PC-9 (cell line): ENCODE data around the gene TUBA4A. TPM values are rescaled to one million over a fixed set of nuclear protein-coding genes. Genes with fewer than 3 reads are reported as not detected.

Source experiments
- BruUV-seq: library from RNA; stranded (reverse); fragments of 400-500 nt; replicated peaks from 2 replicates; lab custom pipeline; 2021; lab: Mats Ljungman, UMichigan
- CTCF ChIA-PET: fragments of 300-600 bp; sonication (Branson Sonifier 250); formaldehyde crosslinking; loops from one replicate; lab custom pipeline; 2022; ENCODE audit warnings: antibody characterized with exemption; lab: Charles Lee
- POLR2A ChIA-PET: fragments of 300-600 bp; sonication (Branson Sonifier 250); formaldehyde crosslinking; loops from one replicate; lab custom pipeline; 2022; ENCODE audit warnings: antibody characterized with exemption; ENCODE audit not compliant: unreplicated experiment; lab: Charles Lee
- DNase-seq, 2 experiments: peaks; one replicate each; pipeline versions ENCODE4 v3.0.0 to v3.0.0-alpha.2; 2015 to 2022; ENCODE audit warnings: mixed read lengths in 1 of 2
- H2AFZ ChIP-seq: fragments of 200-600 bp; sonication (generic); 2 replicates; pipeline ENCODE4 v1.8.1; 2017; ENCODE audit warnings: antibody characterized with exemption
- H3F3A ChIP-seq: fragments of 200-600 bp; sonication (generic); 2 replicates; pipeline ENCODE4 v1.8.1; 2017; ENCODE audit warnings: antibody characterized with exemption, mild to moderate bottlenecking, low read depth; ENCODE audit not compliant: insufficient read depth
- H3K27ac ChIP-seq: fragments of 200-600 bp; sonication (generic); 2 replicates; pipeline ENCODE4 v1.6.1; 2016; ENCODE audit warnings: mixed run types
- H3K27me3 ChIP-seq: fragments of 200-600 bp; sonication (generic); 2 replicates; pipeline ENCODE4 v1.6.1; 2016; ENCODE audit warnings: low read depth, mixed run types; ENCODE audit not compliant: insufficient read depth
- H3K36me3 ChIP-seq: fragments of 200-600 bp; sonication (generic); 2 replicates; pipeline ENCODE4 v1.6.1; 2016; ENCODE audit warnings: low read depth, mixed run types
- H3K4me1 ChIP-seq: fragments of 200-600 bp; sonication (generic); replicated peaks from 2 replicates; pipeline ENCODE4 v1.6.1; 2016; ENCODE audit warnings: mixed run types; ENCODE audit not compliant: insufficient read depth
- H3K4me2 ChIP-seq: fragments of 200-600 bp; sonication (generic); 2 replicates; pipeline ENCODE4 v1.6.1; 2017; ENCODE audit warnings: mixed run types
- H3K4me3 ChIP-seq: fragments of 200-600 bp; sonication (generic); 2 replicates; pipeline ENCODE4 v1.6.1; 2016; ENCODE audit warnings: mixed run types
- H3K79me2 ChIP-seq: fragments of 200-600 bp; sonication (generic); 2 replicates; pipeline ENCODE4 v1.6.1; 2017; ENCODE audit warnings: low read depth, mixed run types
- H3K9me2 ChIP-seq: fragments of 200-600 bp; sonication (generic); 2 replicates; pipeline ENCODE4 v1.8.1; 2017; ENCODE audit warnings: mild to moderate bottlenecking; ENCODE audit not compliant: insufficient read depth
- H3K9me3 ChIP-seq: fragments of 200-600 bp; sonication (generic); 2 replicates; pipeline ENCODE4 v1.8.1; 2016; ENCODE audit warnings: low read depth; ENCODE audit not compliant: insufficient read depth
- H4K20me1 ChIP-seq: fragments of 200-600 bp; sonication (generic); 2 replicates; pipeline ENCODE4 v1.8.1; 2017; ENCODE audit not compliant: insufficient read depth
- CTCF ChIP-seq: fragments of 200-600 bp; sonication (generic); conservative IDR thresholded peaks from 2 replicates; pipeline ENCODE4 v1.6.1; 2017; ENCODE audit warnings: mixed run types, antibody characterized with exemption, mild to moderate bottlenecking, moderate library complexity
- EZH2 ChIP-seq: fragments of 200-600 bp; sonication (generic); IDR thresholded peaks from 2 replicates; pipeline ENCODE4 v1.8.0; 2017; ENCODE audit warnings: antibody characterized with exemption, low read depth
- intact Hi-C: fragments of 100-400 bp; cut with micrococcal nuclease; formaldehyde crosslinking; loops from one replicate; pipeline ENCODE4 v1.10.0; 2022; ENCODE audit not compliant: unreplicated experiment
- total RNA-seq: library from RNA; stranded (reverse); gene quantifications from 2 replicates; pipeline ENCODE4 v1.2.3, GENCODE V29; 2021

The TUBA4A gene
- total RNA-seq, 1 experiment from 2014 or later = 157 TPM

- ChIA-PET POLR2A (no interaction called here), CTCF (no interaction called here)
- BruUV-seq = no TSS peak
- Histone ChIP-seq H2AFZ (no peak overlapping the region), H3K4me1 (peaks cover 8% of the 10 kb centered on the region; the same call in 1 of the 2 replicates), H3K4me2 (no peak overlapping the region), H3K9me2 (no peaks in the 10 kb centered on the region), H3K27me3 (no peaks in the 10 kb centered on the region), H3K4me3 (no peak overlapping the region), H3K79me2 (peaks cover 16% of the 10 kb centered on the region), H3K27ac (no peak overlapping the region), H4K20me1 (no peaks in the 10 kb centered on the region), H3K36me3 (no peaks in the 10 kb centered on the region), H3F3A (peaks cover 8% of the 10 kb centered on the region; the same call in 1 of the 2 replicates), H3K9me3 (no peaks in the 10 kb centered on the region)
- intact Hi-C loops = no loop called here
- no peak for DNase-seq
- TF ChIP-seq CTCF (no peak), EZH2 (no peak)
Measured at GRCh38 chr2:219223831-219224610, 29.7 kb downstream of the TUBA4A start.

GRCh38 chr2:219221957-219222518 lies 31.7 kb downstream of the TUBA4A start:
- BruUV-seq = no TSS peak
- H3K27ac ChIP-seq = no peak overlapping the region
- CTCF ChIA-PET = no interaction called here

More at GRCh38 chr2:219221957-219222518, 31.7 kb downstream of the TUBA4A start:
- no peak for DNase-seq
- H3K79me2 ChIP-seq = no peaks in the 10 kb centered on the region
- H3K9me3 ChIP-seq = no peaks in the 10 kb centered on the region
- H2AFZ ChIP-seq = no peak overlapping the region
- H3K27me3 ChIP-seq = no peaks in the 10 kb centered on the region
- H3K9me2 ChIP-seq = no peaks in the 10 kb centered on the region
- peaks cover 6% of the 10 kb centered on the region for H3K4me1 ChIP-seq
- H3K4me3 ChIP-seq = no peak overlapping the region
- POLR2A ChIA-PET = no interaction called here
- H3K4me2 ChIP-seq = no peak overlapping the region
- no peak for TF ChIP-seq CTCF
- no peak for TF ChIP-seq EZH2
- no peaks in the 10 kb centered on the region for H3K36me3 ChIP-seq
- intact Hi-C loops = no loop called here
- peaks cover 16% of the 10 kb centered on the region; the same call in 1 of the 2 replicates for H3F3A ChIP-seq
- H4K20me1 ChIP-seq = no peaks in the 10 kb centered on the region
